Measurements from ENCODE around the gene SLC6A18.
"Not testable (repeated sequence)": the region's sequence is repeated elsewhere in the genome, so short reads cannot be mapped to it uniquely, and the experiment has no call there.

The SLC6A18 gene

GRCh38 chr5:1278656-1279442, 53.7 kb downstream of the SLC6A18 start:
- no peak for DNase-seq

- no peak for DNase-seq
These were observed 54.4 kb downstream of the SLC6A18 start for GRCh38 chr5:1279443-1280151.

- no peak for DNase-seq
These were observed 55.2 kb downstream of the SLC6A18 start for GRCh38 chr5:1280177-1281037.

- no peak for DNase-seq
These were observed 56.1 kb downstream of the SLC6A18 start for GRCh38 chr5:1281038-1281882.

- no peak for DNase-seq
These were observed 57.2 kb downstream of the SLC6A18 start for GRCh38 chr5:1282131-1282992.

GRCh38 chr5:1282993-1283728, 58.0 kb downstream of the SLC6A18 start:
- not testable (repeated sequence) for DNase-seq

- DNase-seq: not testable (repeated sequence)
These were observed 58.5 kb downstream of the SLC6A18 start for GRCh38 chr5:1283729-1284041.

GRCh38 chr5:1284336-1284970, 59.3 kb downstream of the SLC6A18 start:
- DNase-seq: not testable (repeated sequence)

- no peak for DNase-seq
These were observed 60.0 kb downstream of the SLC6A18 start for GRCh38 chr5:1285141-1285540.

GRCh38 chr5:1285883-1286291, 60.7 kb downstream of the SLC6A18 start:
- no peak for DNase-seq

GRCh38 chr5:1288439-1289335, 63.5 kb downstream of the SLC6A18 start:
- no peak for DNase-seq

- not testable (repeated sequence) for DNase-seq
These were observed 64.4 kb downstream of the SLC6A18 start for GRCh38 chr5:1289559-1289958.

- not testable (repeated sequence) for DNase-seq
These were observed 65.8 kb downstream of the SLC6A18 start for GRCh38 chr5:1290956-1291355.

GRCh38 chr5:1291611-1292080, 66.5 kb downstream of the SLC6A18 start:
- DNase-seq: no peak

- no peak for DNase-seq
These were observed 67.0 kb downstream of the SLC6A18 start for GRCh38 chr5:1292139-1292538.

GRCh38 chr5:1292846-1293415, 67.8 kb downstream of the SLC6A18 start:
- no peak for DNase-seq

- no peak for DNase-seq
These were observed 68.4 kb downstream of the SLC6A18 start for GRCh38 chr5:1293416-1294205.
